GM23338 (cell line): ENCODE data around the gene RAB17. TPM values are rescaled to one million over a fixed set of nuclear protein-coding genes. Genes with fewer than 3 reads are reported as not detected.

Source experiments
- ATAC-seq: fragments of 200-7000 bp; cut with Tn5 transposase; 3 replicates; pipeline ENCODE4 v1.9.1; 2020
- DNase-seq: peaks from one replicate; pipeline ENCODE4 v3.0.0-alpha.2; 2015; ENCODE audit warnings: low spot score
- H2AFZ ChIP-seq: fragments of 200-600 bp; sonication (generic); 2 replicates; pipeline ENCODE4 v1.8.0; 2016; ENCODE audit warnings: antibody characterized with exemption, mild to moderate bottlenecking, moderate library complexity
- H3F3A ChIP-seq: fragments of 200-600 bp; sonication (generic); replicated peaks from 2 replicates; pipeline ENCODE4 v1.8.0; 2017; ENCODE audit warnings: antibody characterized with exemption, mixed run types, low read depth
- H3K27ac ChIP-seq: fragments of 200-600 bp; sonication (generic); 2 replicates; pipeline ENCODE4 v1.6.1; 2016; ENCODE audit warnings: low read depth
- H3K27me3 ChIP-seq: fragments of 200-600 bp; sonication (generic); 2 replicates; pipeline ENCODE4 v1.8.0; 2016; ENCODE audit warnings: mild to moderate bottlenecking, mixed run types, moderate library complexity; ENCODE audit not compliant: insufficient read depth
- H3K36me3 ChIP-seq: fragments of 200-600 bp; sonication (generic); 2 replicates; pipeline ENCODE4 v1.8.0; 2016; ENCODE audit warnings: mild to moderate bottlenecking; ENCODE audit not compliant: insufficient read depth
- H3K4me1 ChIP-seq: fragments of 200-600 bp; sonication (generic); 2 replicates; pipeline ENCODE4 v1.8.0; 2016; ENCODE audit warnings: mild to moderate bottlenecking, moderate library complexity; ENCODE audit not compliant: insufficient read depth
- H3K4me2 ChIP-seq: fragments of 200-600 bp; sonication (generic); 2 replicates; pipeline ENCODE4 v1.7.1; 2017; ENCODE audit warnings: mixed run types
- H3K4me3 ChIP-seq: fragments of 200-600 bp; sonication (generic); 2 replicates; pipeline ENCODE4 v1.6.1; 2016; ENCODE audit warnings: mixed run types
- H3K79me2 ChIP-seq: fragments of 200-600 bp; sonication (generic); replicated peaks from 2 replicates; pipeline ENCODE4 v1.8.0; 2017; ENCODE audit warnings: mild to moderate bottlenecking; ENCODE audit not compliant: insufficient read depth
- H3K9me2 ChIP-seq: fragments of 200-600 bp; sonication (generic); 2 replicates; pipeline ENCODE4 v1.8.0; 2017; ENCODE audit not compliant: insufficient read depth
- H4K20me1 ChIP-seq: fragments of 200-600 bp; sonication (generic); replicated peaks from 2 replicates; pipeline ENCODE4 v1.8.0; 2017; ENCODE audit warnings: mild to moderate bottlenecking; ENCODE audit not compliant: insufficient read depth
- H3K27ac Mint-ChIP-seq: 2 replicates; pipeline ENCODE4 v1.8.0; 2020; ENCODE audit warnings: inconsistent platforms, mild to moderate bottlenecking, moderate library complexity, mixed read lengths
- H3K27me3 Mint-ChIP-seq: 3 replicates; pipeline ENCODE4 v1.8.0; 2022; ENCODE audit warnings: low read depth, mild to moderate bottlenecking, moderate library complexity, mixed read lengths, inconsistent platforms; ENCODE audit not compliant: insufficient read depth, poor library complexity
- H3K36me3 Mint-ChIP-seq: 3 replicates; pipeline ENCODE4 v1.8.0; 2021; ENCODE audit warnings: low read depth, mild to moderate bottlenecking, inconsistent platforms, moderate library complexity, mixed read lengths
- H3K4me1 Mint-ChIP-seq: 3 replicates; pipeline ENCODE4 v1.8.0; 2020; ENCODE audit warnings: mild to moderate bottlenecking, inconsistent platforms, mixed read lengths
- H3K4me3 Mint-ChIP-seq: 3 replicates; pipeline ENCODE4 v1.8.0; 2021; ENCODE audit warnings: moderate library complexity, mild to moderate bottlenecking, inconsistent platforms, mixed read lengths
- H3K9me3 Mint-ChIP-seq: 3 replicates; pipeline ENCODE4 v1.8.0; 2020; ENCODE audit warnings: moderate library complexity, mild to moderate bottlenecking, inconsistent platforms, mixed read lengths
- CREB1 ChIP-seq: fragments of 250-450 bp; sonication (Bioruptor Pico); IDR thresholded peaks from 2 replicates; pipeline ENCODE4 v1.5.0; 2020; ENCODE audit warnings: low read depth, mild to moderate bottlenecking, moderate library complexity
- EZH2phosphoT487 ChIP-seq: fragments of 200-600 bp; sonication (generic); IDR thresholded peaks from one replicate; pipeline ENCODE4 v1.8.1; 2018; ENCODE audit warnings: antibody characterized with exemption; ENCODE audit not compliant: unreplicated experiment
- JUNB ChIP-seq: IDR thresholded peaks from one replicate; pipeline ENCODE4 v1.6.1; 2016; ENCODE audit warnings: antibody characterized with exemption; ENCODE audit not compliant: unreplicated experiment
- NANOG ChIP-seq: IDR thresholded peaks from 2 replicates; pipeline ENCODE4 v1.6.1; 2016; ENCODE audit warnings: antibody characterized with exemption, borderline replicate concordance
- POLR2AphosphoS5 ChIP-seq: IDR thresholded peaks from 2 replicates; pipeline ENCODE4 v1.6.1; 2016; ENCODE audit warnings: antibody characterized with exemption, low read depth
- REST ChIP-seq: IDR thresholded peaks from one replicate; pipeline ENCODE4 v1.6.1; 2018; ENCODE audit warnings: antibody characterized with exemption; ENCODE audit not compliant: unreplicated experiment
- ZNF114 ChIP-seq: fragments of 250-450 bp; sonication (Bioruptor Pico); IDR thresholded peaks from 2 replicates; pipeline ENCODE4 v1.5.0; 2020; ENCODE audit warnings: mild to moderate bottlenecking, moderate library complexity
- ZNF462 ChIP-seq: fragments of 250-450 bp; sonication (Bioruptor Pico); IDR thresholded peaks from 2 replicates; pipeline ENCODE4 v1.5.0; 2020; ENCODE audit warnings: mild to moderate bottlenecking, moderate library complexity
- polyA plus RNA-seq: library from polyadenylated mRNA; unstranded; fragments of >200 nt; fragmentation: Nextera tagmentation; extraction: Ambion mirVana; gene quantifications from 2 replicates; pipeline ENCODE4 v1.2.1, GENCODE V29; 2016
- total RNA-seq: library from RNA; depleted of rRNA; stranded (reverse); fragments of >200 nt; shearing (Covaris generic); gene quantifications from 2 replicates; pipeline ENCODE4 v1.2.3, GENCODE V29; 2014

Gene RAB17
- total and polyA plus RNA-seq, 2 experiments from 2014 or later, result 22.4 to 26.9 TPM

- peaks cover 6% of the 10 kb centered on the region; the same call in 1 of the 2 replicates for H3K4me1 ChIP-seq
- no peaks in the 10 kb centered on the region for H3K9me2 ChIP-seq
- H3K36me3 ChIP-seq, result no peaks in the 10 kb centered on the region
- Mint-ChIP-seq H3K4me1 (peaks cover 12% of the 10 kb centered on the region), H3K27me3 (peaks cover 7% of the 10 kb centered on the region), H3K9me3 (peaks cover 4% of the 10 kb centered on the region; the same call in 1 of the 3 replicates), H3K4me3 (no peak overlapping the region), H3K27ac (no peak overlapping the region), H3K36me3 (no peaks in the 10 kb centered on the region)
- H3K4me3 ChIP-seq, result no peak overlapping the region
- no peak overlapping the region for H3K27ac ChIP-seq
- H4K20me1 ChIP-seq, result no peaks in the 10 kb centered on the region
- no peaks in the 10 kb centered on the region for H3F3A ChIP-seq
- DNase-seq (no peak), ATAC-seq (no peak)
- no peak for TF ChIP-seq POLR2AphosphoS5
- TF ChIP-seq NANOG, result no peak
- no peak for TF ChIP-seq JUNB
- TF ChIP-seq CREB1 (CRISPR knock-in tag), result no peak
- no peak for TF ChIP-seq REST
- no peak for TF ChIP-seq ZNF114 (CRISPR knock-in tag)
- no peak for TF ChIP-seq EZH2phosphoT487
- TF ChIP-seq ZNF462 (CRISPR knock-in tag), result no peak
- no peaks in the 10 kb centered on the region for H3K79me2 ChIP-seq
- H3K27me3 ChIP-seq, result no peaks in the 10 kb centered on the region
- H3K4me2 ChIP-seq, result no peak overlapping the region
- no peak overlapping the region for H2AFZ ChIP-seq
Observed at GRCh38 chr2:237569896-237570295, 20.6 kb downstream of the RAB17 start.
